OCI-LY3 (cell line): ENCODE measurements around the gene MAFB.

ENCODE experiments used
- CTCF ChIP-seq: fragments of 200-600, 300-600 bp; sonication (generic); IDR thresholded peaks from 2 replicates; pipeline ENCODE4 v1.5.1; 2014; ENCODE audit warnings: antibody characterized with exemption, low read length, low read depth
- EZH2phosphoT487 ChIP-seq: fragments of 200-600 bp; shearing (Covaris generic); IDR thresholded peaks from 2 replicates; pipeline ENCODE4 v1.6.1; 2018; ENCODE audit warnings: antibody characterized with exemption, mixed run types, low read depth

DNA sequence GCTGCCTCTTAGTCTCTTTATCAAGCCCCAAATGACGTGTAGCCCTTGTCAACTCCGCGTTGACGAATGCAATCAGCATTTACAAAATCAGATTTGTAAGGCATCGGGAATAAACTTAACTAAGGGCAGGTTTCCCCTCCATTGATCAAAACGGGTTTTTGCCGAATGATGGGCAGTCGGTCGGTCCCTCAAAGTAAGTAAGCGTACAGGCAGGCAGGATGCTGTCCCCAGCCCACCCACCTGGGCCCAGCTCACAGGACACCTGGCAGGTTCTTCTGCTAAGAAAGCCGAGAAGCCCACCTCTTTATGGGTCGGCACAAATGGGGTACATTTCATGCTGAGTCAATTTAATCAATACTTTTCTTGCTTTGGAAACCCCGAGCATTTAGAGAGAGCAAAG is 22.0 kb upstream of the MAFB start:
- TF ChIP-seq CTCF (no peak), EZH2phosphoT487 (no peak)
